Left lung (tissue), 10 donors: ENCODE data around the gene ZNF287. TPM values are rescaled to one million over a fixed set of nuclear protein-coding genes. Genes with fewer than 3 reads are reported as not detected.

ENCODE experiments used
- ATAC-seq: fragments of 200-7000 bp; cut with Tn5 transposase; one replicate; pipeline ENCODE4 v1.9.1; 2020; ENCODE audit warnings: moderate library complexity
- DNase-seq, 4 donors: peaks; one replicate each; pipeline ENCODE4 v3.0.0-alpha.2; 2013 to 2020
- H3K27ac ChIP-seq, 2 donors: fragments of 200-600 bp; sonication (generic) in 1 of 2; one replicate each; pipeline versions ENCODE4 v1.5.0 to v1.8.0; 2020 to 2021
- H3K27me3 ChIP-seq, 2 donors: fragments of 200-600 bp; sonication (generic) in 1 of 2; one replicate each; pipeline versions ENCODE4 v1.5.0 to v1.8.0; 2020 to 2021
- H3K36me3 ChIP-seq, 2 donors: fragments of 200-600 bp; sonication (generic) in 1 of 2; one replicate each; pipeline versions ENCODE4 v1.5.0 to v1.8.0; 2020 to 2021
- H3K4me1 ChIP-seq, 2 donors: fragments of 200-600 bp; one replicate each; pipeline ENCODE4 v1.8.0; 2021
- H3K4me3 ChIP-seq, 2 donors: fragments of 200-600 bp; sonication (generic) in 1 of 2; one replicate each; pipeline versions ENCODE4 v1.5.0 to v1.8.0; 2020 to 2021; ENCODE audit warnings: mild to moderate bottlenecking in 1 of 2
- H3K9me3 ChIP-seq, 2 donors: fragments of 200-600 bp; sonication (generic) in 1 of 2; one replicate each; pipeline versions ENCODE4 v1.5.0 to v1.8.0; 2020 to 2021
- CTCF ChIP-seq, 2 donors: fragments of 200-600 bp; sonication (generic) in 1 of 2; IDR thresholded peaks; one replicate each; pipeline versions ENCODE4 v1.5.0 to v1.8.0; 2021; ENCODE audit warnings: antibody characterized with exemption in 2 of 2
- intact Hi-C, 2 donors: fragments of 100-400 bp; cut with DNase I; formaldehyde crosslinking; loops; one replicate each; pipeline versions ENCODE4 v1.11.2 to v1.14.2; 2022
- polyA plus RNA-seq, 6 donors: library from polyadenylated mRNA; unstranded; fragments of 120-200 nt; gene quantifications; one replicate each; pipeline ENCODE4 v1.2.1, GENCODE V29; 2013; ENCODE audit not compliant: insufficient read length in 6 of 6
- total RNA-seq, 2 donors: library from RNA; stranded (reverse); fragmentation: NEBNext Ultra II Directional; extraction: Animal tissue kit (Norgen Biotek cat#: 25700); gene quantifications; one replicate each; pipeline ENCODE4 v1.2.1, GENCODE V29; 2021
- donor health status: DM: no; HTN: yes; CAD: no.
- donor health status: DM: no; HTN: no; CAD: no.

The ZNF287 gene
- total and polyA plus RNA-seq, 8 donors = 3.4 to 10.0 (median 8.4) TPM

GRCh38 chr17:16517477-16517876 is 51.5 kb downstream of the ZNF287 start:
- ATAC-seq = no peak
- Histone ChIP-seq H3K4me3 (no peak overlapping the region), H3K36me3 (no peaks in the 10 kb centered on the region), H3K27ac (no peak overlapping the region), H3K27me3 (peaks cover 0 to 46% of the 10 kb centered on the region in 2 donors), H3K4me1 (peaks cover 2 to 35% of the 10 kb centered on the region in 2 donors), H3K9me3 (no peaks in the 10 kb centered on the region)
- TF ChIP-seq CTCF (IDR thresholded peaks at IDR 0.05) = no peak
- intact Hi-C loops = no loop called here
- no peak for DNase-seq

DNA sequence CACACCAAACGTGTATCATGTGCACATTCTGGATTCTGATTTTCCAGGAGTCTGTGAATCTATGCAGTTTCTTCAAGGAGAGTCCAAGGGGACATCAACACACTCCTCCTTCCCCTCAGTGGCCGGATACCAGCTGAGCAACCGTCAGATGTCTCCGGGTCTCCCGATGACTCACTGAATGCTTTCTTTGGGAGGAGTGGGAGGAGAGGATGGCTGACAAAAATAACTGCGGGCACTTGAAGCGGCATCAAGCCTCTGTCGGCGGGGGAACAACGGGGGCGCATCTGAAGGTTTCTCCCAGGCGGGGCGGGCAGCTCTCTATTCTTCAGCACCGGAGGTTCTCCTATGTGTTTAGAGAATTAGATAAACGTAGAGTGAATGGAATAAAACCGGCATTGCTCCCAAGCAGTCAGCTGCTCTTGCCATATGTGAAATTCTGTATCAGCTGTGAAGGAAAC is 52.4 kb downstream of the ZNF287 start:
- DNase-seq = peak in 2 of 4 donors; percentile 24 to 44
- Histone ChIP-seq H3K4me3 (no peak overlapping the region), H3K27me3 (peaks cover 0 to 46% of the 10 kb centered on the region in 2 donors), H3K4me1 (peaks cover 2 to 40% of the 10 kb centered on the region in 2 donors), H3K27ac (no peak overlapping the region), H3K9me3 (no peaks in the 10 kb centered on the region), H3K36me3 (no peaks in the 10 kb centered on the region)
- TF ChIP-seq CTCF (IDR thresholded peaks at IDR 0.05) = no peak
- ATAC-seq = peak; percentile 58
- intact Hi-C loops = no loop called here

DNA sequence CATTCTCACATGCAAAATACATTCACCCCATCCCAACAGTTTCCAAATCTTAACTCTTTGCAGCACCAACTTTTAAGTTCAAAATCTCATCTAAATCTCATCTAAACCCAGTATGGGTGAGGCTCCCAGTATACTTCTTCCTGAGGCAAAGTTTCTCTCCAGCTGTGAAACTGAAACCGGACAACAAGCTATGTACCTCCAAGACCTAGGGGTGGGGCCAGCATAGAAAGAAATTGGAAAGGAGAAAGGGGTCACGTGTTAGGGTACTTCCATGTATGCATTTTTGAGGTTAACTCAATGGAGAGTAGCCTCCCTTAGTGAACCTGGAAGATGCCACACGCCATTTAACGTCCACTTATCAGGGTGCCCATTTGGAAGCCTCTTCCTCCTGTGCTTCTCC is 53.1 kb downstream of the ZNF287 start:
- ATAC-seq (no peak), DNase-seq (no peak)
- TF ChIP-seq CTCF (IDR thresholded peaks at IDR 0.05) = no peak
- Histone ChIP-seq H3K27me3 (peaks cover 0 to 46% of the 10 kb centered on the region in 2 donors), H3K27ac (no peak overlapping the region), H3K4me1 (peaks cover under 1 to 41% of the 10 kb centered on the region in 2 donors), H3K9me3 (no peaks in the 10 kb centered on the region), H3K4me3 (no peak overlapping the region), H3K36me3 (no peaks in the 10 kb centered on the region)
- intact Hi-C loops = no loop called here

DNA sequence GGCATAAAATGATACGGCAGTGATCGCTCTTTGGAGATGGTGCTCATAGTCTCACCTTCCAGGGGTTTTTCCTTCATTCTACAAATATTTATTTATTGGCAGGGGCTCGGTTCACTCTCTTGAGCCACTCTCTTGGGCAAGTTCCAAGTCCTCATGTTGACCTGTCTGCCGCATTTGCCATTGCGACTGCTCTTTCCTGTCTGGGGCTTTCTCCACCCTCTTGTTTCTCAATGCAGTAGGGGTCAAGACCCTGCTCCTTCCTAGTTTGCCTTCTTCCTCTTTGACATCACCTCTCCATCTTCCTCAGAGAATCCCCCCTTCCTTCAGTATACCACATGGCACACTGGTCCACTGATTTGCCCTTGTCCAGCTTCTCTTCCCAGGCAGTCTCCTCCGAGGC is 55.1 kb downstream of the ZNF287 start:
- Histone ChIP-seq H3K4me1 (peaks cover 0 to 37% of the 10 kb centered on the region in 2 donors), H3K9me3 (no peaks in the 10 kb centered on the region), H3K4me3 (no peak overlapping the region), H3K36me3 (no peaks in the 10 kb centered on the region), H3K27ac (peak overlapping the region in 1 of 2 donors; percentile 20), H3K27me3 (peaks cover 0 to 36% of the 10 kb centered on the region in 2 donors)
- TF ChIP-seq CTCF (IDR thresholded peaks at IDR 0.05) = no peak
- DNase-seq (no peak), ATAC-seq (no peak)
- intact Hi-C loops = no loop called here

- H3K27me3 ChIP-seq = peaks cover 0 to 24% of the 10 kb centered on the region in 2 donors
- no peaks in the 10 kb centered on the region for H3K36me3 ChIP-seq
- no peaks in the 10 kb centered on the region for H3K9me3 ChIP-seq
- peak overlapping the region in 1 of 2 donors; percentile 60 for H3K27ac ChIP-seq
- intact Hi-C loops = no loop called here
- DNase-seq (no peak), ATAC-seq (no peak)
- H3K4me3 ChIP-seq = no peak overlapping the region
- TF ChIP-seq CTCF (IDR thresholded peaks at IDR 0.05) = no peak
- H3K4me1 ChIP-seq = peaks cover 0 to 37% of the 10 kb centered on the region in 2 donors
Observed at GRCh38 chr17:16512011-16512410, 57.0 kb downstream of the ZNF287 start.
